SK-N-SH (cell line): ENCODE data around the gene CTXND1. TPM values are rescaled to one million over a fixed set of nuclear protein-coding genes. Genes with fewer than 3 reads are reported as not detected.

Source experiments
- CTCF ChIA-PET: fragments of 300-600, 350-600 bp; formaldehyde crosslinking; extraction: SDS; loops from one replicate; lab custom pipeline; 2021; lab: Yijun Ruan, JAX
- POLR2A ChIA-PET: fragments of 350-600 bp; sonication (Branson Sonifier 250); formaldehyde crosslinking; extraction: SDS; loops from one replicate; lab custom pipeline; 2020; ENCODE audit warnings: antibody characterized with exemption, inconsistent platforms; lab: Yijun Ruan, JAX
- DNase-seq: peaks from one replicate; pipeline ENCODE4 v3.0.0; 2012
- H2AFZ ChIP-seq: fragments of 200-600 bp; sonication (generic); 2 replicates; pipeline ENCODE4 v1.8.1; 2016; ENCODE audit warnings: antibody characterized with exemption, mild to moderate bottlenecking, low read depth
- H3F3A ChIP-seq: fragments of 200-600 bp; sonication (generic); replicated peaks from 2 replicates; pipeline ENCODE3; 2016; ENCODE audit warnings: antibody characterized with exemption, mild to moderate bottlenecking; ENCODE audit not compliant: insufficient read depth
- H3K27ac ChIP-seq, 2 experiments: fragments of 200-500 bp in 1 of 2; fragments of 200-600 bp in 1 of 2; sonication (Bioruptor generic) in 1 of 2; sonication (generic), shearing (Covaris generic) in 1 of 2; 2 replicates each; pipeline versions ENCODE4 v1.5.1 to v1.6.1; 2014 to 2016; ENCODE audit warnings: low read depth in 2 of 2, inconsistent platforms in 1 of 2, low read length in 1 of 2, mild to moderate bottlenecking in 1 of 2, mixed read lengths in 1 of 2
- H3K27me3 ChIP-seq: fragments of 200-600 bp; sonication (generic), shearing (Covaris generic); 2 replicates; pipeline ENCODE4 v1.6.1; 2016; ENCODE audit warnings: mixed run types; ENCODE audit not compliant: insufficient read depth
- H3K36me3 ChIP-seq, 2 experiments: fragments of 200-500 bp in 1 of 2; fragments of 200-600 bp in 1 of 2; sonication (Bioruptor generic) in 1 of 2; sonication (generic) in 1 of 2; replicated peaks in 1 of 2; 2 replicates each; pipeline versions ENCODE3 to v1.5.1; 2014 to 2016; ENCODE audit warnings: low read length in 1 of 2, mild to moderate bottlenecking in 1 of 2; ENCODE audit not compliant: insufficient read depth in 2 of 2, control insufficient read depth in 1 of 2
- H3K4me1 ChIP-seq, 2 experiments: fragments of 200-500 bp in 1 of 2; fragments of 200-600 bp in 1 of 2; sonication (Bioruptor generic) in 1 of 2; sonication (generic), shearing (Covaris generic) in 1 of 2; 2 replicates each; pipeline versions ENCODE4 v1.5.1 to v1.6.1; 2014 to 2016; ENCODE audit warnings: low read depth in 1 of 2, low read length in 1 of 2, mixed run types in 1 of 2; ENCODE audit not compliant: insufficient read depth in 2 of 2, control insufficient read depth in 1 of 2
- H3K4me2 ChIP-seq: fragments of 200-600 bp; sonication (generic), shearing (Covaris generic); 2 replicates; pipeline ENCODE4 v1.6.1; 2017; ENCODE audit warnings: mixed run types
- H3K4me3 ChIP-seq, 2 experiments: fragments of 200-500 bp in 1 of 2; fragments of 200-600 bp in 1 of 2; sonication (Bioruptor generic) in 1 of 2; sonication (generic), shearing (Covaris generic) in 1 of 2; 2 replicates each; pipeline versions ENCODE4 v1.5.1 to v1.8.1; 2014 to 2016; ENCODE audit warnings: low read depth in 2 of 2, inconsistent platforms in 1 of 2, low read length in 1 of 2, mild to moderate bottlenecking in 1 of 2, mixed read lengths in 1 of 2, moderate library complexity in 1 of 2
- H3K79me2 ChIP-seq: fragments of 200-600 bp; sonication (generic); 2 replicates; pipeline ENCODE4 v1.8.1; 2017; ENCODE audit warnings: mild to moderate bottlenecking; ENCODE audit not compliant: insufficient read depth
- H3K9ac ChIP-seq: fragments of 200-600 bp; sonication (generic); 2 replicates; pipeline ENCODE4 v1.6.1; 2017; ENCODE audit warnings: mixed run types
- H3K9me2 ChIP-seq: fragments of 200-600 bp; sonication (generic); 2 replicates; pipeline ENCODE4 v1.6.1; 2017; ENCODE audit warnings: mixed run types
- H3K9me3 ChIP-seq: fragments of 200-600 bp; sonication (generic); 2 replicates; pipeline ENCODE4 v1.6.1; 2017; ENCODE audit warnings: mixed run types, mild to moderate bottlenecking, moderate library complexity
- H4K20me1 ChIP-seq: fragments of 200-600 bp; sonication (generic); 2 replicates; pipeline ENCODE4 v1.6.1; 2017; ENCODE audit warnings: mild to moderate bottlenecking, mixed run types; ENCODE audit not compliant: insufficient read depth
- CHD2 ChIP-seq: fragments of 150-350 bp; IDR thresholded peaks from 2 replicates; pipeline ENCODE4 v1.6.1; 2018; ENCODE audit warnings: low read length; ENCODE audit not compliant: partially characterized antibody
- FOXM1 ChIP-seq: IDR thresholded peaks from 2 replicates; pipeline ENCODE4 v1.4.0; 2012; ENCODE audit warnings: low read depth, mild to moderate bottlenecking
- GATA2 ChIP-seq: sonication (generic); formaldehyde crosslinking; IDR thresholded peaks from 2 replicates; pipeline ENCODE4 v1.5.0; 2020; ENCODE audit warnings: mild to moderate bottlenecking, missing genetic modification reagents
- NFIC ChIP-seq: IDR thresholded peaks from 2 replicates; pipeline ENCODE4 v1.4.0; 2012; ENCODE audit warnings: borderline replicate concordance
- NRF1 ChIP-seq: IDR thresholded peaks from 2 replicates; pipeline ENCODE4 v1.6.1; 2012; ENCODE audit warnings: low read depth, mild to moderate bottlenecking, low read length
- RFX5 ChIP-seq: IDR thresholded peaks from 2 replicates; pipeline ENCODE4 v1.6.1; 2012; ENCODE audit warnings: mild to moderate bottlenecking, improper control_type of control experiment, low read length
- SIN3A ChIP-seq: IDR thresholded peaks from 2 replicates; pipeline ENCODE4 v1.6.1; 2012; ENCODE audit warnings: low read depth, mild to moderate bottlenecking, low read length, moderate library complexity, borderline replicate concordance
- WGBS: methylation state at CpG from one replicate; pipeline ENCODE4 v1.1.6; 2017; ENCODE audit warnings: low lambda C conversion rate; 5-methylcytosine and 5-hydroxymethylcytosine counted together
- polyA plus RNA-seq, 3 experiments: library from polyadenylated mRNA; depleted of rRNA; stranded (reverse); fragments of >200 nt; gene quantifications; 2 replicates each; pipeline ENCODE4 v1.2.3, GENCODE V29; 2012
- TF ChIP-seq, protein P1 (sequence below): fragments of 150-350 bp; IDR thresholded peaks from 2 replicates; pipeline ENCODE4 v1.6.1; 2016; ENCODE audit warnings: mild to moderate bottlenecking, low read depth, low read length
- TF ChIP-seq, protein P2 (sequence below): fragments of 200-600 bp; sonication (generic); IDR thresholded peaks from 2 replicates; pipeline ENCODE4 v1.6.1; 2017; ENCODE audit warnings: antibody characterized with exemption, mild to moderate bottlenecking, moderate library complexity
- TF ChIP-seq, protein P3 (sequence below): IDR thresholded peaks from 2 replicates; pipeline ENCODE4 v1.4.0; 2012; ENCODE audit warnings: low read depth

The CTXND1 gene
- polyA plus RNA-seq, 1 of the 3 experiments (the other 2 are of a cell fraction): not detected

DNA sequence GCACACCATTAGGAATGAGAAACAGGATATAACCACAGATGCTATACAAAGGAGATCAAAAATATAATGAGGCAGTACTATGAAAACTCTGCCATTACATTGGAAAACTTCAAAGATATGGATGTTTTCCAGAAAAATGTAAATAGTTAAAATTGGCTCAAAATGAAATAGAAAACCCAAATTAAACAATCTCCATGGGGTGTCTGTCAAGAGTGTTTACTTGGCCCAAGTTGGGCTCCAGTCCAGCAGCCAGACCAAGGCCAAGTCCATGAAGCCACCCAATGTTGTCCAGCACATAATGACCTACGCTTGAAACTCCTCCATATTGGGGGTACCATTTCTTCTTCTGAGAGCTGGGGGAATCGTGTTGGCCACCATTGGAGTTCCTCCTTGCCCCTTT, 37.1 kb downstream of the CTXND1 start:
- H3K27me3 ChIP-seq: no peaks in the 10 kb centered on the region; the same call in 1 of the 2 replicates
- H3K9ac ChIP-seq: no peak overlapping the region
- ChIA-PET POLR2A (no interaction called here), CTCF (no interaction called here)
- no peaks in the 10 kb centered on the region for H3K4me1 ChIP-seq
- DNase-seq: no peak
- no peaks in the 10 kb centered on the region for H3K9me2 ChIP-seq
- no peak for TF ChIP-seq SIN3A
- TF ChIP-seq, protein P1, sequence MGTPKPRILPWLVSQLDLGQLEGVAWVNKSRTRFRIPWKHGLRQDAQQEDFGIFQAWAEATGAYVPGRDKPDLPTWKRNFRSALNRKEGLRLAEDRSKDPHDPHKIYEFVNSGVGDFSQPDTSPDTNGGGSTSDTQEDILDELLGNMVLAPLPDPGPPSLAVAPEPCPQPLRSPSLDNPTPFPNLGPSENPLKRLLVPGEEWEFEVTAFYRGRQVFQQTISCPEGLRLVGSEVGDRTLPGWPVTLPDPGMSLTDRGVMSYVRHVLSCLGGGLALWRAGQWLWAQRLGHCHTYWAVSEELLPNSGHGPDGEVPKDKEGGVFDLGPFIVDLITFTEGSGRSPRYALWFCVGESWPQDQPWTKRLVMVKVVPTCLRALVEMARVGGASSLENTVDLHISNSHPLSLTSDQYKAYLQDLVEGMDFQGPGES: no peak
- TF ChIP-seq GATA2 (CRISPR knock-in tag): no peak
- TF ChIP-seq, protein P2, sequence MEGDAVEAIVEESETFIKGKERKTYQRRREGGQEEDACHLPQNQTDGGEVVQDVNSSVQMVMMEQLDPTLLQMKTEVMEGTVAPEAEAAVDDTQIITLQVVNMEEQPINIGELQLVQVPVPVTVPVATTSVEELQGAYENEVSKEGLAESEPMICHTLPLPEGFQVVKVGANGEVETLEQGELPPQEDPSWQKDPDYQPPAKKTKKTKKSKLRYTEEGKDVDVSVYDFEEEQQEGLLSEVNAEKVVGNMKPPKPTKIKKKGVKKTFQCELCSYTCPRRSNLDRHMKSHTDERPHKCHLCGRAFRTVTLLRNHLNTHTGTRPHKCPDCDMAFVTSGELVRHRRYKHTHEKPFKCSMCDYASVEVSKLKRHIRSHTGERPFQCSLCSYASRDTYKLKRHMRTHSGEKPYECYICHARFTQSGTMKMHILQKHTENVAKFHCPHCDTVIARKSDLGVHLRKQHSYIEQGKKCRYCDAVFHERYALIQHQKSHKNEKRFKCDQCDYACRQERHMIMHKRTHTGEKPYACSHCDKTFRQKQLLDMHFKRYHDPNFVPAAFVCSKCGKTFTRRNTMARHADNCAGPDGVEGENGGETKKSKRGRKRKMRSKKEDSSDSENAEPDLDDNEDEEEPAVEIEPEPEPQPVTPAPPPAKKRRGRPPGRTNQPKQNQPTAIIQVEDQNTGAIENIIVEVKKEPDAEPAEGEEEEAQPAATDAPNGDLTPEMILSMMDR: no peak
- no peak for TF ChIP-seq RFX5
- TF ChIP-seq, protein P3, sequence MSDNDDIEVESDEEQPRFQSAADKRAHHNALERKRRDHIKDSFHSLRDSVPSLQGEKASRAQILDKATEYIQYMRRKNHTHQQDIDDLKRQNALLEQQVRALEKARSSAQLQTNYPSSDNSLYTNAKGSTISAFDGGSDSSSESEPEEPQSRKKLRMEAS: no peak
- no peak for TF ChIP-seq NFIC
- H3K36me3 ChIP-seq: no peaks in the 10 kb centered on the region
- H3K79me2 ChIP-seq: no peaks in the 10 kb centered on the region
- H4K20me1 ChIP-seq: no peaks in the 10 kb centered on the region
- no peak overlapping the region for H3K4me3 ChIP-seq
- H3K27ac ChIP-seq: no peak overlapping the region
- no peak overlapping the region for H3K4me2 ChIP-seq
- no peaks in the 10 kb centered on the region for H3F3A ChIP-seq
- H2AFZ ChIP-seq: no peak overlapping the region
- 21% methylated on average over 2 of the region's 2 CpGs for WGBS
- no peaks in the 10 kb centered on the region for H3K9me3 ChIP-seq

DNA sequence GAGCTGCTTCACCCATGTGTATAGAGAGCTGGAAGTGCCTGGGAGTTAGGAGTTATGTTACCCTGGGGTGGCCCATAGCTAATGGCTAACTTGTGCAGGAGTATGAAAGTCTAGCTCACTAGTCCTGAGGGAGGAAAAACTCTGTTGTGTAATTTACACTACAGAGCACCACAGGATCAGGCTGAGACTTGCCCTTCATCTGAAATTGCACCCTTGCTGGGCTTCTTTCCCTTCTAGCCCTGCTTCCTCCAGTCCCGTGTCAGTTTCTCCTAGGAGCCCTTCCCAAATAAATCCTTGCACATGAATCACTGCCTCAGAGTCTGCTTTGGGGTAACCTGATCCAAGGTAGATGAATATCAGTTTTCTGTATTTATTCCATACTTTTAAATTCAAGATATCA, 40.0 kb downstream of the CTXND1 start:
- Histone ChIP-seq H3F3A (no peaks in the 10 kb centered on the region), H3K36me3 (no peaks in the 10 kb centered on the region), H4K20me1 (no peaks in the 10 kb centered on the region), H3K9ac (no peak overlapping the region), H3K9me3 (no peaks in the 10 kb centered on the region), H2AFZ (no peak overlapping the region), H3K4me3 (no peak overlapping the region), H3K27me3 (no peaks in the 10 kb centered on the region; the same call in 1 of the 2 replicates), H3K9me2 (no peaks in the 10 kb centered on the region), H3K4me2 (no peak overlapping the region), H3K79me2 (no peaks in the 10 kb centered on the region), H3K4me1 (no peaks in the 10 kb centered on the region), H3K27ac (no peak overlapping the region)
- ChIA-PET POLR2A (interaction anchor here (0.6 kb wide), 1 partner anchor 27 kb away, joined by 5 read pairs; no protein-coding TSS in a partner anchor), CTCF (interaction anchor here (0.6 kb wide), 1 partner anchor 97 kb away, joined by 3 read pairs; no protein-coding TSS in a partner anchor)
- no peak for DNase-seq
- WGBS: 56% methylated on average over 1 of the region's 1 CpG
- no peak for TF ChIP-seq SIN3A
- TF ChIP-seq FOXM1: no peak
- no peak for TF ChIP-seq CHD2
- TF ChIP-seq NRF1: no peak
